NCI-H345 treated with DMSO at 0.1 percent for 48 hours (cell line): ENCODE data around the gene LHB.
"Not testable (repeated sequence)": the region's sequence is repeated elsewhere in the genome, so short reads cannot be mapped to it uniquely, and the experiment has no call there.

Experiments used
- DNase-seq: peaks from one replicate; lab custom pipeline; 2025; ENCODE audit not compliant: unreplicated experiment; lab: John Stamatoyannopoulos, UW

Gene LHB

GRCh38 chr19:49017041-49017665 is at the start of gene LHB:
LHB (minus strand) TSS chr19:49017091; CDS start chr19:49017081, 10 bp downstream.
- DNase-seq: no peak

GRCh38 chr19:49065905-49066512 is 49.1 kb upstream of the LHB start:
- DNase-seq: no peak

GRCh38 chr19:49064768-49065611 is 48.1 kb upstream of the LHB start, which contains the start of gene NTF4:
NTF4 (minus strand) TSS chr19:49064818; CDS start chr19:49061997, 2,821 bp downstream.
- no peak for DNase-seq

GRCh38 chr19:49064029-49064629 is 47.2 kb upstream of the LHB start:
- DNase-seq: no peak

- no peak for DNase-seq
Measured at GRCh38 chr19:49061445-49061844, 44.6 kb upstream of the LHB start.

- DNase-seq: no peak
Measured at GRCh38 chr19:49061000-49061399, 44.1 kb upstream of the LHB start.

GRCh38 chr19:49059053-49059452 is 42.2 kb upstream of the LHB start:
- no peak for DNase-seq

GRCh38 chr19:49058562-49058961 is 41.7 kb upstream of the LHB start:
- DNase-seq: no peak

- no peak for DNase-seq
Measured at GRCh38 chr19:49057636-49058234, 40.8 kb upstream of the LHB start, which contains the start of gene CGB7. CGB7 (minus strand) TSS chr19:49057749; CDS start chr19:49055375, 2,374 bp downstream.

GRCh38 chr19:49056902-49057596 is 40.2 kb upstream of the LHB start:
- not testable (repeated sequence) for DNase-seq

GRCh38 chr19:49056101-49056901 is 39.4 kb upstream of the LHB start:
- DNase-seq: no peak

- DNase-seq: not testable (repeated sequence)
Measured at GRCh38 chr19:49050376-49051033, 33.6 kb upstream of the LHB start.

GRCh38 chr19:49049834-49050233 is 32.9 kb upstream of the LHB start:
- DNase-seq: not testable (repeated sequence)

- not testable (repeated sequence) for DNase-seq
Measured at GRCh38 chr19:49049011-49049410, 32.1 kb upstream of the LHB start, which contains the start of gene CGB8. CGB8 (minus strand) TSS chr19:49049111; CDS start chr19:49048739, 372 bp downstream.

- not testable (repeated sequence) for DNase-seq
Measured at GRCh38 chr19:49043548-49043947, 26.7 kb upstream of the LHB start, which contains the start of gene CGB5. CGB5 (plus strand) TSS chr19:49043848; CDS start chr19:49044210, 362 bp downstream.

GRCh38 chr19:49042666-49043065 is 25.8 kb upstream of the LHB start:
- not testable (repeated sequence) for DNase-seq

- no peak for DNase-seq
Measured at GRCh38 chr19:49042177-49042576, 25.3 kb upstream of the LHB start.

GRCh38 chr19:49039736-49040135 is 22.8 kb upstream of the LHB start:
- not testable (repeated sequence) for DNase-seq
